Measurements from ENCODE around the gene FILIP1.

FILIP1 gene

GRCh38 chr6:75530696-75531095 is 37.1 kb upstream of the FILIP1 start:
- H3K4me3 ChIP-seq (ENCODE audit: low read depth, low read length) = no peak overlapping the region
- POLR2A ChIA-PET = no interaction called here
- TF ChIP-seq CTCF (IDR thresholded peaks at IDR 0.05; ENCODE audit: insufficient read depth, low read length, missing control alignments) = no peak
- CTCF ChIA-PET = interaction anchor here (1.0 to 6.0 kb wide), 5 partner anchors 11 to 263 kb away, joined by 3 to 152 read pairs (median 13); no protein-coding TSS in a partner anchor
- no peak for DNase-seq (ENCODE audit: low read depth, low spot score)

DNA sequence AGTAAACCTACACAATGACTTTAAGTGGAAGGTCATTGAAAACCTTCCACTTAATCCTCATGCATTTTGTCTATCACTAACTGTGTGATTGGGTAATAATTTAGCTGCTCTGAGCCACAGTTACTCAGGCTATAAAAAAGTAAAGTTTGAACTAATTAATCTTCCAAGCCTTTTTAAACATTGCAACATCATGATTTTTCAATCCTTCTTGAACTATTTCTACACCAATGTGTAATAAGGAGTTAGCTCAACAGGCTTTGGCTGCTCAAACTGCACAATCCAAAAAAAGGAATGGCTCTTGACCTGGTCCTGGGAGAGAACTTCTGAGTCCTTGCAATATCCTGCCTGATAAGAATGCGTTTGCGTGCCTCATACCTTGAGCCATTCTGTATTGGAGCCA is 34.8 kb upstream of the FILIP1 start:
- ChIA-PET POLR2A (no interaction called here), CTCF (interaction anchor here (0.8 to 6.0 kb wide), 14 partner anchors 13 to 278 kb away, joined by 3 to 152 read pairs (median 4); no protein-coding TSS in a partner anchor)
- TF ChIP-seq CTCF (IDR thresholded peaks at IDR 0.05; ENCODE audit: insufficient read depth, low read length, missing control alignments) = no peak
- H3K4me3 ChIP-seq (ENCODE audit: low read depth, low read length) = no peak overlapping the region
- DNase-seq (ENCODE audit: low read depth, low spot score) = no peak

DNA sequence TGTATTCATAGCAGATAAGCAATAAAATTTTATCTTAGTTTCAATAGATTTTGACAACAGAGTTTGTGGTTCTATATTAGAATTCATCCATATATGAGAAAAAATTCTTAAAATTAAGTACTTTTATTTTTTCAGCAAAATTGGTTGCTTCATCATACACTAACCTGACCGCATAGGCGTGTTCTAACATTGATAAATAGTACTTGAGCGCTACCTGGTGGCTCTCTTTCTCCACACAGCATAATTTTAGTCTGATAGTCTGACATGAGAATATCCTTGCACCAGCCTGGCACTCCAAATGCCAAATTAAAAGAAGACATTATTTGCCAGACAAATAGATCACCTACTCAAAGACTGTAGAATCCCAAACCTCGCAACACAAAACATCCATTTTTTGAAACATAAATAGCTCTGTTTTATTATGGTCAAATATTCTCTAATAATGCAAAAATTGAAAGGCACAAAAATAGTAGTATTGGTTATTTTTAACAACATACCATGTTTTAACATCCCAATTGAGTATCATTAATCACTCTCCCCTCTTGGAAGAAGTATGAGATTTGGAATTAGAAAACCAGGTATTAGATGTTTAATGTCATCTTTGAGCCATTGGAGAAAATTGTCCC is 33.0 kb upstream of the FILIP1 start:
- ChIA-PET POLR2A (no interaction called here), CTCF (interaction anchor here (0.6 to 6.0 kb wide), 41 partner anchors 9 to 318 kb away, joined by 3 to 152 read pairs (median 4); partner anchors contain the start of gene COX7A2)
- DNase-seq (ENCODE audit: low read depth, low spot score) = no peak
- no peak overlapping the region for H3K4me3 ChIP-seq (ENCODE audit: low read depth, low read length)
- peak; percentile 44 for TF ChIP-seq CTCF (IDR thresholded peaks at IDR 0.05; ENCODE audit: insufficient read depth, low read length, missing control alignments)

DNA sequence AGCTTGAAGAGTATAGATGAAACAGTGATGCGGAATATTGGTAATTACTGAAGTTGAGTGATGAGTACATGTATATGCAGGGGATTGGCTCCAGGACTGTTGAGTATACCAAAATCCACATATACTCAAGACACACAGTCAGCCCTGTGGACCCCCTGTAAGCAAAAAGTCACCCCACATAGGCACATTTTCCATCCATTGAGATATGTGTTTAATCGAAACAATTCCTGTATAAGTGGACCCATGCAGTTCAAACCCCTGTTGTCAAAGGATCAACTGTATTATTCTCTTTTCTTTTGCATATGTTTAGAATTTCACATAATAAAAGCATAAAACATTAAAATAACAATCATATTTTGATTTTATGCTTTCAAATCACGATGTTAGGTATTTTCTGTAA is 32.1 kb upstream of the FILIP1 start:
- no peak overlapping the region for H3K4me3 ChIP-seq (ENCODE audit: low read depth, low read length)
- ChIA-PET POLR2A (interaction anchor here (0.8 kb wide), 1 partner anchor 256 kb away, joined by 3 read pairs; no protein-coding TSS in a partner anchor), CTCF (interaction anchor here (0.7 to 4.8 kb wide), 17 partner anchors 10 to 316 kb away, joined by 3 to 64 read pairs (median 4); no protein-coding TSS in a partner anchor)
- TF ChIP-seq CTCF (IDR thresholded peaks at IDR 0.05; ENCODE audit: insufficient read depth, low read length, missing control alignments) = no peak
- DNase-seq (ENCODE audit: low read depth, low spot score) = no peak

DNA sequence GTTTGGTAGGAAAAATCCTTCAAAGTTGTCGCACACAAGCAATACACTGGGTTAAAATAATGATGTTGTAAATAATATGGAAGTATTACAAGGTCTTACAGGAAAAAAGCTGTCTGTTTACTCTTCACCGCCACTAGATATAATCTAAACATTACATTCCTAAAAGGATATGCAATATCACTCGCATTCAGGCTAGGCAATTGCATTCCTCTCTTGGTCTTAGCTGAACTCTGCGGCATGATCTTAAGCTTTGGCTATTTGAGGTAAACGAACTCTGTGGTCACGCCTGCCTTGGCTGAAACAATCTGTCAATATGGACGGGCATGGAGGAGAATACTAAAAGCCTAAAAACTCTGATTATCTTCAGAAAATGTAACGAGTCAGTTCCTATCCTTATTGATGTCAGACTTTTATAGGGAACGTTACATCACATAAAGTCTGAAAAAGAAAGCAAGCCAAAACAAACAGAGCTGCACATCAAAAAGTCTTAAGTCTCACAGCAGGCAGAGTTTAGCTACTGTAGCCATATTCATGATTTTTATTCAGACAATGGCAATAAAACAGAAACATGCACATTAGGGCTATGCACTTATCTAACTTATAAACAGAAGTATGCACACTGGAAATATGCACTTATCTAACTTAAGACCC is 30.8 kb upstream of the FILIP1 start:
- no peak overlapping the region; the same call in 1 of the 2 replicates for H3K4me3 ChIP-seq (ENCODE audit: low read depth, low read length)
- ChIA-PET CTCF (interaction anchor here (0.7 to 4.8 kb wide), 14 partner anchors 12 to 314 kb away, joined by 3 to 64 read pairs (median 4); no protein-coding TSS in a partner anchor), POLR2A (no interaction called here)
- TF ChIP-seq CTCF (IDR thresholded peaks at IDR 0.05; ENCODE audit: insufficient read depth, low read length, missing control alignments) = no peak
- DNase-seq (ENCODE audit: low read depth, low spot score) = peak; percentile 73

DNA sequence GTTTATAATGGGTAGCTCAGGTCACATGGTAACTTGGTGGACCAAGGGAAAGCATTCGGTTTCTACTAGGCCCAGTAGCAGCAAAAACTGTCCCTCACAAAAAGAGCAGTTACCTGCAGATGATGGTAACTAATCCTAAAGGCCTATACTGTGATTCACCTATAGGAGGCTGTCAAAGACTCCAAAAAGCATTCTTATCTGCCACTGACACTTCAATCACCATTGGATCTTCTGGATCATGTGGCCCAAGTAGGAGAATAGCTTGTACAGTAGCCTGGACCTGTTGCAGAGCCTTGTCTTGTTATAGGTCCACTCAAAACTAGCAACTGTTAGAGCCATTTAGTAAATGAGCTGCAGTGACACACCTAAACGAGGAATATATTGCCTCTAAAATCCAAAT is 23.2 kb upstream of the FILIP1 start:
- DNase-seq (ENCODE audit: low read depth, low spot score) = no peak
- ChIA-PET CTCF (no interaction called here), POLR2A (no interaction called here)
- TF ChIP-seq CTCF (IDR thresholded peaks at IDR 0.05; ENCODE audit: insufficient read depth, low read length, missing control alignments) = no peak
- H3K4me3 ChIP-seq (ENCODE audit: low read depth, low read length) = no peak overlapping the region

Data from AG04449 (cell line).